RKO (cell line): ENCODE results near the gene BHLHE23.

Experiments
- DNase-seq: peaks from one replicate; pipeline ENCODE4 v3.0.0-alpha.2; 2016; ENCODE audit warnings: low spot score

Gene BHLHE23

GRCh38 chr20:63006540-63007359, at the start of gene BHLHE23:
Gene BHLHE23 (minus strand): TSS chr20:63006964. CDS start chr20:63006774, 190 bp downstream.
- no peak for DNase-seq

GRCh38 chr20:63055575-63056235, 48.9 kb upstream of the BHLHE23 start:
- no peak for DNase-seq

DNA sequence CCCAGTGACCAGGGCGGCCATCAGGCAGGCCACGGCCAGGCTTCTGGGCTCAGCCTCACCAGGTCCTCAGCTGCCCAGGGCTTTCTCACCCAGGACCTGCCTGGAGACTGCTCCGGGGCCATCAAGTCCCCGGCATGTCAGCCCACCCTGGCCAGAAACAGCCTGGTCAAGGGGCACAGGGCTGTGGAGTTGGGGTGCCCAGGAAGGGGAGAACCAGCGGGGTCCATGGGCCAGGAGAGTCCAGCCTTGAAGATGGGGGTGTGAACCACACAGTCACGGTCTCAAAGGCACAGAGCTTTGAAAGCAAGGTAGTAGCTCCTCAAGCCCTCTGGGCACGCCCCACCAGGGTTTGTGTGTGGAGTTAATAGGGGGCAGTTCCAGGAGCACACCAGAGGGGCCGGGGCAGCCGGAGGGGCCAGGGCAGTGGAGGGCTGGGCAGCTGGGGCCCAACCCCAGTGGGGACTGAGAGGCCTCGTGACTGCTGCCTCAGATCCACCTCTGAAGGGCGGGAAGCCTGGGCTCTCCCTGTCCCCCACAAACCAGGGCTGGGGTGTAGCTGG, 48.0 kb upstream of the BHLHE23 start:
- DNase-seq: no peak

GRCh38 chr20:63054103-63054474, 47.3 kb upstream of the BHLHE23 start:
- DNase-seq: no peak

DNA sequence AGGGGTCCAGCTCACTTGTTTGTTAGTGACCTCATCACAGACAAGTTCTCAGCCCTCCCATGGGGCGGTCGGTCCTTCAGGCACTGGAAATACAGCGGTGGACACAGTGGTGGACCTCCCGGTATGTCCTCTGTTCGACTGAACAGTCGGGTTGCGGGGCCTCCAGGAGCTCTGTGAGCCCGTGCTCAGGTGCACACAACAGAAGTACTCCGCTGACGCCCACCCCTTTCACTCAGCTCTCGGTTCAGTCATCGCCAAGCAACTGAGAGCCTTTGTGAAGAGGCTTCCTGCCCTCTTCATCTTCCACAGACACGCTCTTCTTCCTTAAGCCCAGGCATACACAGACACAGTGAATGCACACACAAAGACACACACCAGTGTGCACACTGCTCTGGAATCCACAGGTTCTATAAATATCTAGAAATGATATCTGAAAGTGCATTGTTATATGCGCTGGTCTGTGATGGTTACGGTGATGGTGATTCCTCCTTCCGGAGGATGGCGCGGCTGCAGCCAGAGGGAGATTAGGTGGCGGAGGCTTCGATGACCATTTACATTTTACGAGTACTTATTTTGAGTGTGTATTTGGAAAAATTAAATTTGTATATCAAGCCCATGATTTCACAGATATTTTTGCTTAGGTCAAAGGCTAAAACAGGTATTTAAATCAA, 46.8 kb upstream of the BHLHE23 start:
- DNase-seq: no peak

DNA sequence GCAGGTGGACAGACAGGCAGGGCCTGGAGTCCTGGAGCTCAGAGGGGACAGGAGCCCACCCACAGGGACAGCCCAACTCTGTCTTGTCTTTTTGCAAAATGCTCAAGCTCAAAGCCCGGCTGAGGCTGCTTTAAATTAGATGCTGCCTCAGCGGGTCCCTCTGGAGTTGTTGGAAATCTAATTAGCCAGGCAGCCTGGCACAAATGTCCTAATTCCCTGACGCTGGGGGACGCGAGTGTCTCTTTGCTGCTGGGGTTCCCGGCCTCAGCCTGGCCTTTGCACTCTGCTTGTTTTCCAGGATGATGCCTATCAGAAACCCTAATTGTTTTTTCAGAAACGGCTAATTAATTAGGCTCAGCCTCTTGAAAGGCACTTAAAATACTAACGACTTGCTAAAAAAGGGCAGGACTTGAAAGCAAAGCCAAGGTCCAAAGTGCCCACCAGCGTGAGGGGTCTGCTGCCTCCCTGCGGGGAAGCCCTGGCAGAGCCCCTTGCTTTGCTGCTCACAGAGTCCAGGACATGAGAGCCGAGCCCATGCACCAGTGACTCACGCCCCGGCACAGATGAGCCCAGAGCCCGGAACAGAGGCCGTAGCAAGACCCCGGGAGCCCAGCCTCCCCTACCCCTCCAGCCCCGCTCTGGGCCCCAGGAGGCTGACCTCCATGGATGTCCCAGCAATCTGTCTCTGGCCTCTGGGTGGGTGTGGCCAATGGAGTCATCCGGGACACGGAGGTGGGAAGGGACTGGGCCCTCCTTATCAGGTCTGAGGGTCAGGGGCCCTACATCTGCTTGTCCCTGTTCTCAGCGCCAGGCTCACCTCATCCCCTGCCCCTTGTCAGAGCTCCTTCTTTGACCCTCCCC, 46.0 kb upstream of the BHLHE23 start:
- no peak for DNase-seq

DNA sequence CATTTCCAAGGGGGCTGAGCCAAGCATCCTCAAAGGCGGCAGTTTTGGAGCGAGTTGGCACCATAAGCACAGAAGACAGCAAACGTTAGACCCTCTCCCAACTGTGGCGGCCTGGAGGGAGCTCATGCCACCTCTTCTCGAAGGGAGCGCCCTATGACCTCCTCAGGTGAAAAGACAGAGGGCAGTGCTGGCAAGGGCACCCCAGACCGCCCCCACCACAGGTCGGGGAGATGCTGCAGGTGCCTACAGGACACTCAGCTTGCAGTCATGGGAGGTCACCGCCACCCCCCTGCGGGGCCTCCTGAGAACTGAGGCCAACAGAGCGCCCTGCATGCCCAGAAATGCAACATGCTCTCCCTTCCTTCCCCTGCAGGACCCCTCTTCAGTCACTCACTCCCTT, 45.1 kb upstream of the BHLHE23 start:
- DNase-seq: no peak

GRCh38 chr20:63051186-63051860, 44.6 kb upstream of the BHLHE23 start:
- DNase-seq: no peak

DNA sequence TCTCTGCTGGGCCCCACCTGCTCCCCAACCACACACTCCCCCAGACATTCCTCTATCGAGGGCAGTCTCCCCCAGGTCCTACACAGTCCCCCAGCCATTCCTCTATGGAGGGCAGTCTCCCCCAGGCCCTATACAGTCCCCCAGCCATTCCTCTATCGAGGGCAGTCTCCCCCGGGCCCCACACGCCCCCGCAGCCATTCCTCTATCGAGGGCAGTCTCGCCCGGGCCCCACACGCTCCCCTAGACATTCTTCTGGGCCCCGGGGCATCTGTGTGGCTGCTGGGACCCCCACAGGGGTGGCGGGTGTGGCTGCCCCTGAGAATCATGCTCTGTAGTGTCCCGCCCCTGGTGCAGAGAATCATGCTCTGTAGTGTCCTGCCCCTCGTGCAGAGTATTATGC, 43.6 kb upstream of the BHLHE23 start:
- DNase-seq: no peak

DNA sequence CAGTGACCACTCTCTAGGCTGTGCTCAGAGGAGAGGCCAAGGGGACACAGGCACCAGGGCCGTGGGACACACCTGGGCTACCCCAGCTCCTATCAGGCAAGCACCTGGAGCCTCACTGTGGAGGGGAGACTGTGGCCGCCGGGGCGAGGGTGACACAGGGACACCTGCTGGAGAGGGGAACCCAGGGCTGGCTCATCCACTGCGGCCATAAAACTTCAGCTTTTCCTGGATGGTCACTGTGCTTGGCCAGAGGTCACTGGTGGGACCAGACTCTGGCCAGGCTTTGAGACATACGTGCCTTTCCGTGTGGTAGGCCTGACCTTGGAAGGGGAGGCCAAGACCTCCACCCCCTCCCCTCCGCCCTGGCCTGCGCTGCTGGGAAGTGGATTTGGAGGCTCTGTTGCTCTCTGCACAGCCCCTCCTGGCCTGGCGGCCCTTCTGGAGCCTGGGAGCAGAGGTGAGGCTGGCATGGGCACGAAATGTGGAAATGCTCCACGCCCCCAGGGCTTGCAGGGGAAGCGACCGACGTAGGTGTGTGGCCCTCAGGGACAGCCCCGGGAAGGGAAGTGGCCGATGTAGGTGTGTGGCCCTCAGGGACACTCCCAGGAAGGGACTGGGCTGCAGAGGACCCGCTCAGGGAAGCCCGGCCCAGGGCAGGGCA, 42.9 kb upstream of the BHLHE23 start:
- no peak for DNase-seq

- no peak for DNase-seq
These were observed 42.4 kb upstream of the BHLHE23 start for GRCh38 chr20:63049191-63049518.

DNA sequence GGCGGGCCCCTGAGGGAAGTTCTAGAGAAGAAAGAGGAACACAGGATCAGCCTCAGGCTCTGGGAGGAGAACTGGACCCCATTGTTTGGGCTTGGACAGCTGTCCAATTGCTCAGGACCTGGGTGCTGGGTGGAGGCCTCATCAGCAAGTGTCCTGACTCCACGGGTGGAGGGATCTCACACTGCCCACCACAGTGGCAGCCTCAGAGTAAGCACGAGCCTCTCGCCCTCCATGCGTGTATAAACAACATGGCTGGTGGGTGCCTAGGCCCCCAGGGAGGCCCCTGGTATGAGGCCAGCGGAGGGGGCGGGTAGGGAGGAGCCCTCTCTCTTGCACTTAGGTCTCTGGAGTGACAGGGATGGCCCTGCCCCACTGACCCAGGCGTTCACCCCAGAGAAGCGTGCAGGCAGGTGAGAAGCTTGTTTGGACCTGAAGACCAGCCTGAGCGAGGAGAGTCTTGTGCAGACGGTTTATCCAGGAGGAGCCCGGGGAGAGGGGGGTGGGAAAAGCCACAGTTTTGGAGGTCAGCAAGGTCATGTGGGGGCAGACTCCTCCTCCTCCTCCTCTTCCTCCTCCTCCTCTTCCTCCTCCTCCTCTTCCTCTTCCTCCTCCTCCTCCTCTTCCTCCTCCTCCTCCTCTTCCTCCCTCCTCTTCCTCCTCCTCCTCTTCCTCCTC, 41.9 kb upstream of the BHLHE23 start:
- peak; percentile 23 for DNase-seq

- no peak for DNase-seq
These were observed 41.2 kb upstream of the BHLHE23 start for GRCh38 chr20:63047946-63048345.

- DNase-seq: no peak
These were observed 40.5 kb upstream of the BHLHE23 start for GRCh38 chr20:63047267-63047666.

- no peak for DNase-seq
These were observed 40.1 kb upstream of the BHLHE23 start for GRCh38 chr20:63046841-63047240.

DNA sequence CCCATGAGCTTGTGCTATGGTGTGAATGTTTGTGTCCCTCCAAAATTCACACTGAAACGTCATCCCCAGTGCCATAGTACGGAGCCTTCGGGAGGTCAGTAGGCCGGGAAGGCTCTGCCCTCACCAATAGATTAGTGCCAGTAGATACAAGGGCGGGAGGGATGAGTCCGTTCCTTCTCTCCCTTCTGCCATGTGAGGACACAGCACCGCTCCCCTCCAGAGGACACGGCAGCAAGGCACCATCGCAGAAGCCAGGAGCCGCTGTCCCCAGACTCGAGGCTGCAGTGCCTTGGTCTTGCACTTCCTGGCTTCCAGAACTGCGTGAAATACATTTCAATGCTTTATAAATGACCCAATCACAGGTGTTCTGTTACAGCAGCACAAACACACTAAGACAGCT, 39.2 kb upstream of the BHLHE23 start:
- DNase-seq: no peak

DNA sequence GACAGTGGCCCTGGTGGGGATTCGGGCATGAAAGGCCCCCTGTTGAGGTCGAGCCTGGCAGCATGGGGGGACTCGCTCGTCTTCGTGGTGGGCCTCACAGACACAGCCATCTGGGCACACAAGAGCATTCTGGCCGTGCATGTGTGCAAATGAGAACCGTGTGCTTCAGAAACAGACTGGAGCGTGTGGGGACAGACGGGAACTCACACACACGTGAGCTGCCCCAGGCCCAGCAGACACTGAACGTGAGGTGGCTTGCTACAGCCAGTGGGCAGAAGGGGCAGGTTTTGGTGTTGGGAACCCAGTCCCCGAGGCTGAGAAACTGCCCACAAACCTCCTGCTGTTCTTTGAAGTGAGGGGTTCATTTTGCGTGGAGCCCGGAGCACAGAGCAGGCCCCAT, 38.6 kb upstream of the BHLHE23 start:
- DNase-seq: no peak

GRCh38 chr20:63044605-63045004, 37.8 kb upstream of the BHLHE23 start:
- no peak for DNase-seq

- DNase-seq: no peak
These were observed 37.4 kb upstream of the BHLHE23 start for GRCh38 chr20:63044204-63044600.
